ENCODE measurements around the gene PCLAF. TPM values are rescaled to one million over a fixed set of nuclear protein-coding genes. Genes with fewer than 3 reads are reported as not detected.

The PCLAF gene, protein sequence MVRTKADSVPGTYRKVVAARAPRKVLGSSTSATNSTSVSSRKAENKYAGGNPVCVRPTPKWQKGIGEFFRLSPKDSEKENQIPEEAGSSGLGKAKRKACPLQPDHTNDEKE
- total RNA-seq (2022; extraction: Qiagen RNA extraction; ENCODE audit: low read depth), result 128 to 247 TPM (median 163 TPM) in 5 replicates

DNA sequence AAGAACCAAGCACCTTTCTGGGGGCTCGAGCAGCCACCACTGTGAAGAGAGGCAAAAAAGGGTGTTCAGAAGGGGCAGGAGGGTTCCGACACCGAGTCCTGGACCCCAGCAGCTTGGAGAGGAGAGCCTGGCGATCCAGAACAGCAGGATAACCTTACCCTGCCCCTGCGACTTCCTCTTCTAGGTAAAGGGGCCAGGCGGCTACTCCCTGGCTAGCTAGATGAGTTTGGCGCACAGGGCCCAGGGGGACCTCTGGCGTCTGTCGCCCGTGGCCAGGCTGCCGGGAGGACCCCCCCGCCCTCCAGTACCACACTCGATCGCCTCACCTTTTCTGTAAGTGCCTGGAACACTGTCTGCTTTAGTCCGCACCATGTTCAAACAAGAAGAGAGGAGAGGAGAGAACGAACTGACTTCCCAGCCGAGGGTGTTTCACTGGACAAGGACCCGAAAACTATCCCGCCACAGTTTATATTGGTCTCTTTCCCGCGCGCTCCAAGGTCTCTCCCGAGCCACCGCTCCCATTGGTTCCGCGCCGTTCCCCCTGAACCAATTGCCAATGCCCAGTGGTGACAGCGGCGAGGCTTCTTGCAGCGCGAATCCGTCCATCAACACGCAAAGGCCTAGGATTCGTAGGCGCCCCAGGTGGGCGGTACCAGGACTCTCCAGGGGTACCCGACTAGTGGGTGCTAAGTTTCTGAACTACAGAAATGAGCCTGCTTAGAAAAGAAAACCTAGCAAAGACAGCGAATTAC lies at the start of gene PCLAF:
Gene PCLAF, minus strand, starts transcription at position 442 of the 752 bp plus-strand sequence. Its CDS starts 70 bp downstream, at position 372.

DNA sequence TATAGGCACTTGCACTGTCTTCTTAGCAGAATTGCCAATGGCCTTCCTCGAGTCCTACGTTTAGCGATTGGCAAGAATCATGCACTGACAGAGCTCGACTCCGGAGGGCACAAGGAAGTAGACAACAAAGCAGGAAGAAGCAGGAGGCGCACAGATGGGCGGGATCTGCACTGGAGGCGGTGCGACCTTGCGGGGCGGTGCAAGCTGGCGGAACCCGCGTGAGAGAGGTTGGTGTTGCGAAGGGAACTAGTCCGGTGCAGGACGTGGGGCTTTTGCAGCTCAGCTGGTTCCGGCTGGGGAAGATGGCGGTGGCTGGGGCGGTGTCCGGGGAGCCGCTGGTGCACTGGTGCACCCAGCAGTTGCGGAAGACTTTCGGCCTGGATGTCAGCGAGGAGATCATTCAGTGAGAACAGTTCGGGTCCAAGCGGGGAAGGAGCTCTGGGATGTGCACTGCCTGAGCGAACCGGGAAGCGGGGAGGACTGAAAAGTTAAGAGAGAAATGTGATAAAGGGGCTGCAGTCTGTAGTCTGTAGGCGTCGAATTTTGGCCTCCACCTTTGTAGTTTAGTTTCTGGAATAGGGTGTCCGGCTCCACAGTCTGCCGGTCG lies 6.4 kb upstream of the PCLAF start, which contains the start of gene TRIP4:
Gene TRIP4, plus strand, starts transcription at position 275 of the 607 bp plus-strand sequence. Its CDS starts 28 bp downstream, at position 303.

DNA sequence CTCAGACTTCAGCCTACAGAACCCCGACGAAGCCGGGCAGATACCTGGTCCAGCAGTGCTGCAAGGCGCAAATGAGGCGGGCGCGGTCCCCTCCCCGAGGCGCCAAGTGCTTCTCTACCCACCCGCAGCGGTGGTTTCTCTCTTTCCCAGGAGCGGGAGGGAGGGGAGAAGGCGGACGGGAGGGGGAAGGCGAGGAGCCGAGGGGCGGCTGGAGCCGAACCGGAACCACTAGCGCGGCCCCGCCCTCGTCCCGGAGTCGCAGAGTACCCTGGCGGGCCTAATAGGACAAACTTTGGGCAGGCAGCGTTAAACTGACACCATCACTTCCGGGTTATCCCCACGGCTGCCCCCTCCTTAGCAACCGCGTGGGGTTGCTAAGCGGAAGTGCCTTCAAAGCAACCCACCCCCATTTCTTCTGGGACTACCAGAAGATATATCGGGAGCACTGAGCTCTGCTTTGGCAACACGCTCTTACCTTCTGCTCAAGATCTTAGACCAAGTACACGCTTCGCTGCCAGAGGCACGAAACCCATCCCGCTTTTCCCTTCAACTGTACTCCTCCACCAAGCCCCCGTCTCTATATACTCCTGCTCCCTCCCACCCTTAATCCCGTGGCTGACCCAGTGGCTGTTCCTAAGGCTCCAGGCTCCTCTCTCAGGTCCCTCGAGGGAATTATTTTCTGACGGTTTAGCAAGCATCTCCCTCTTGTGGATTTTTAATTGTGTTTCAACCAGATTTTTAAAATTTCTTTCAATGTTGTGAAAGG lies 25.1 kb downstream of the PCLAF start, which contains the start of gene CSNK1G1:
Gene CSNK1G1, minus strand, starts transcription at position 230 of the 766 bp plus-strand sequence. CDS start 55,674 bp downstream, outside the sequence.

Other genes with a start within 250 kb of the PCLAF start
- 0.74 to 1.3 TPM (median 0.99 TPM) in 5 replicates for gene SNX22, start 229.7 kb downstream of the PCLAF start, total RNA-seq (2022; extraction: Qiagen RNA extraction; ENCODE audit: low read depth)
- 742 to 815 TPM (median 791 TPM) in 5 replicates for gene PPIB, start 218.4 kb downstream of the PCLAF start, total RNA-seq (2022; extraction: Qiagen RNA extraction; ENCODE audit: low read depth)
- 13.9 to 19.4 TPM (median 16.7 TPM) in 5 replicates for gene CSNK1G1, start 25.3 kb downstream of the PCLAF start, total RNA-seq (2022; extraction: Qiagen RNA extraction; ENCODE audit: low read depth)
- gene TRIP4, start 6.4 kb upstream of the PCLAF start, total RNA-seq (2022; extraction: Qiagen RNA extraction; ENCODE audit: low read depth), result 27.0 to 32.8 TPM (median 28.1 TPM) in 5 replicates
- 15.2 to 23.7 TPM (median 21.7 TPM) in 5 replicates for gene ZNF609, start 79.1 kb upstream of the PCLAF start, total RNA-seq (2022; extraction: Qiagen RNA extraction; ENCODE audit: low read depth)

Measured in A549 treated with GW870086 at 1 μM for 4 hours (cell line).